Measurements from ENCODE around the gene RAB10.
"Not testable (repeated sequence)": the region's sequence is repeated elsewhere in the genome, so short reads cannot be mapped to it uniquely, and the experiment has no call there.

RAB10 gene

GRCh38 chr2:26016012-26016705, 17.7 kb upstream of the RAB10 start:
- DNase-seq (ENCODE audit: low spot score): no peak

GRCh38 chr2:26016706-26017045, 17.2 kb upstream of the RAB10 start:
- not testable (repeated sequence) for DNase-seq (ENCODE audit: low spot score)

GRCh38 chr2:26017464-26018183, 16.3 kb upstream of the RAB10 start:
- DNase-seq (ENCODE audit: low spot score): no peak

- DNase-seq (ENCODE audit: low spot score): peak; percentile 61
Measured at GRCh38 chr2:26018184-26019055, 15.5 kb upstream of the RAB10 start.

GRCh38 chr2:26020231-26020640, 13.6 kb upstream of the RAB10 start:
- DNase-seq (ENCODE audit: low spot score): no peak

GRCh38 chr2:26024260-26024659, 9.6 kb upstream of the RAB10 start:
- DNase-seq (ENCODE audit: low spot score): no peak

GRCh38 chr2:26025509-26025908, 8.4 kb upstream of the RAB10 start:
- no peak for DNase-seq (ENCODE audit: low spot score)

GRCh38 chr2:26028083-26028482, 5.8 kb upstream of the RAB10 start:
- not testable (repeated sequence) for DNase-seq (ENCODE audit: low spot score)

- peak; percentile 48 for DNase-seq (ENCODE audit: low spot score)
Measured at GRCh38 chr2:26032586-26033269, 1.2 kb upstream of the RAB10 start.

- peak; percentile 67 for DNase-seq (ENCODE audit: low spot score)
Measured at GRCh38 chr2:26033270-26033817, 540 bp upstream of the RAB10 start.

- peak; percentile 23 for DNase-seq (ENCODE audit: low spot score)
Measured at GRCh38 chr2:26034637-26034992, 731 bp downstream of the RAB10 start.

- peak; percentile 28 for DNase-seq (ENCODE audit: low spot score)
Measured at GRCh38 chr2:26035090-26035743, 1.3 kb downstream of the RAB10 start.

- no peak for DNase-seq (ENCODE audit: low spot score)
Measured at GRCh38 chr2:26039603-26040323, 5.9 kb downstream of the RAB10 start.

- no peak for DNase-seq (ENCODE audit: low spot score)
Measured at GRCh38 chr2:26043109-26043508, 9.2 kb downstream of the RAB10 start.

- DNase-seq (ENCODE audit: low spot score): no peak
Measured at GRCh38 chr2:26043862-26044696, 10.2 kb downstream of the RAB10 start.

- DNase-seq (ENCODE audit: low spot score): no peak
Measured at GRCh38 chr2:26048791-26049190, 14.9 kb downstream of the RAB10 start.

- DNase-seq (ENCODE audit: low spot score): no peak
Measured at GRCh38 chr2:26049641-26050040, 15.8 kb downstream of the RAB10 start.

- no peak for DNase-seq (ENCODE audit: low spot score)
Measured at GRCh38 chr2:26052740-26053139, 18.9 kb downstream of the RAB10 start.

- DNase-seq (ENCODE audit: low spot score): no peak
Measured at GRCh38 chr2:26054598-26055348, 20.9 kb downstream of the RAB10 start.
